Endothelial cell of umbilical vein (primary cell): Measurements from ENCODE around the gene NSMCE1.

Experiments
- CTCF ChIP-seq, 2 donors: IDR thresholded peaks; 1 replicate in 1 of 2; 2 replicates in 1 of 2; pipeline ENCODE4 v1.5.1; 2011; ENCODE audit warnings: low read length in 2 of 2, mild to moderate bottlenecking in 2 of 2, moderate library complexity in 2 of 2, control low read depth in 1 of 2, inconsistent platforms in 1 of 2, low read depth in 1 of 2; ENCODE audit not compliant: insufficient read depth in 1 of 2; ENCODE audit errors: extremely low read depth in 1 of 2
- EZH2 ChIP-seq: IDR thresholded peaks from 2 replicates; pipeline ENCODE4 v1.6.1; 2012; ENCODE audit warnings: borderline replicate concordance, low read depth, mild to moderate bottlenecking, moderate library complexity, low read length, inconsistent platforms; ENCODE audit not compliant: severe bottlenecking
- JUN ChIP-seq: IDR thresholded peaks from 2 replicates; pipeline ENCODE4 v1.6.1; 2011; ENCODE audit warnings: borderline replicate concordance, low read depth; ENCODE audit not compliant: insufficient read length, insufficient read depth
- MAX ChIP-seq: IDR thresholded peaks from 2 replicates; pipeline ENCODE4 v1.6.1; 2011; ENCODE audit not compliant: insufficient read depth, insufficient read length
- MYC ChIP-seq: IDR thresholded peaks from one replicate; pipeline ENCODE4 v1.6.1; 2011; ENCODE audit warnings: mild to moderate bottlenecking, low read depth, low read length
- POLR2A ChIP-seq: IDR thresholded peaks from 2 replicates; pipeline ENCODE4 v1.6.1; 2012; ENCODE audit warnings: low read depth, mild to moderate bottlenecking, control low read depth, low read length
- POLR2AphosphoS5 ChIP-seq: IDR thresholded peaks from 2 replicates; pipeline ENCODE4 v1.6.1; 2012; ENCODE audit warnings: low read depth, mild to moderate bottlenecking, control low read depth, low read length, moderate library complexity; ENCODE audit not compliant: insufficient read depth

- TF ChIP-seq POLR2A (no peak), JUN (no peak), CTCF (IDR thresholded peaks at IDR 0.05; ENCODE audit: extremely low read depth in 1 of 2, insufficient read depth in 1 of 2, low read depth in 1 of 2, low read length in 2 of 2) (no peak), MAX (no peak), MYC (no peak), EZH2 (no peak), POLR2AphosphoS5 (no peak)
Observed at GRCh38 chr16:27181019-27181790, 87.4 kb downstream of the NSMCE1 start.
